Right lobe of liver (tissue), 6 donors: ENCODE results near the gene RAB3B. TPM values are rescaled to one million over a fixed set of nuclear protein-coding genes. Genes with fewer than 3 reads are reported as not detected.

Experiments
- ATAC-seq, 4 donors: fragments of 200-7000 bp; cut with Tn5 transposase; one replicate each; pipeline ENCODE4 v1.9.1; 2020; ENCODE audit warnings: mild to moderate bottlenecking in 4 of 4, moderate library complexity in 4 of 4
- DNase-seq, 3 donors: peaks; one replicate each; pipeline ENCODE4 v3.0.0-alpha.2; 2020
- H3K27ac ChIP-seq, 3 donors: fragments of 200-600 bp; one replicate each; pipeline ENCODE4 v1.8.0; 2022
- H3K27me3 ChIP-seq, 2 donors: fragments of 200-600 bp; one replicate each; pipeline ENCODE4 v1.8.0; 2022
- H3K36me3 ChIP-seq, 4 donors: fragments of 200-600 bp; sonication (generic) in 1 of 4; one replicate each; pipeline versions ENCODE4 v1.5.1 to v1.8.0; 2017 to 2022; ENCODE audit warnings: control low read depth in 1 of 4
- H3K4me1 ChIP-seq, 4 donors: fragments of 200-600 bp; sonication (generic) in 1 of 4; one replicate each; pipeline versions ENCODE4 v1.5.1 to v1.8.0; 2017 to 2022; ENCODE audit warnings: control low read depth in 1 of 4
- H3K4me3 ChIP-seq, 3 donors: fragments of 200-600 bp; one replicate each; pipeline ENCODE4 v1.8.0; 2022
- H3K9me3 ChIP-seq, 4 donors: fragments of 200-600 bp; sonication (generic) in 1 of 4; one replicate each; pipeline versions ENCODE4 v1.5.1 to v1.8.0; 2017 to 2022; ENCODE audit warnings: control low read depth in 1 of 4
- POLR2A ChIP-seq: fragments of 450-650 bp; IDR thresholded peaks from one replicate; pipeline ENCODE4 v1.6.1; 2017; ENCODE audit warnings: antibody characterized with exemption, mild to moderate bottlenecking
- WGBS: methylation state at CpG from one replicate; pipeline ENCODE4 v1.1.6; 2018; ENCODE audit warnings: low coverage, low lambda C conversion rate; ENCODE audit not compliant: insufficient coverage; ENCODE audit errors: missing lambda C conversion rate; 5-methylcytosine and 5-hydroxymethylcytosine counted together
- intact Hi-C, 2 donors: fragments of 100-400 bp; cut with DNase I; formaldehyde crosslinking; loops; one replicate each; pipeline versions ENCODE4 v1.11.2 to v1.14.1; 2022
- total RNA-seq, 6 experiments: library from RNA; depleted of rRNA in 2 of 6; stranded (reverse); fragments of >200 nt in 2 of 6; fragmentation: NEBNext Ultra II Directional in 3 of 6; extraction: Animal tissue kit (Norgen Biotek cat#: 25700) in 3 of 6; gene quantifications; one replicate each; pipeline versions ENCODE4 v1.1.0 to v1.2.4, GENCODE V29; 2016 to 2023
- TF ChIP-seq, protein P1 (sequence below), 4 donors: fragments of 200-600 bp in 3 of 4; fragments of 450-650 bp in 1 of 4; IDR thresholded peaks; one replicate each; pipeline versions ENCODE4 v1.5.1 to v1.8.0; 2016 to 2022; ENCODE audit warnings: antibody characterized with exemption in 4 of 4, mild to moderate bottlenecking in 2 of 4
- donor health status: DM: no; HTN: yes; CAD: no.
- donor health status: DM: no; HTN: no; CAD: no.
- donor health status: DM: no; HTN: no; CAD: no.
- donor health status: DM: no; HTN: yes; CAD: no.
- donor health status: DM: no; HTN: yes; CAD: no.

Gene RAB3B
- total RNA-seq, 6 experiments from 2014 or later, result 0.05 to 9.7 (median 4.4) TPM

GRCh38 chr1:51902456-51902855 is 88.0 kb downstream of the RAB3B start:
- no peak overlapping the region for H3K4me3 ChIP-seq
- 64% methylated on average over 5 of the region's 5 CpGs for WGBS
- DNase-seq (no peak), ATAC-seq (no peak)
- H3K9me3 ChIP-seq, result no peaks in the 10 kb centered on the region
- no peaks in the 10 kb centered on the region for H3K4me1 ChIP-seq
- no peak overlapping the region for H3K27ac ChIP-seq
- intact Hi-C loops, result loop anchor here in 1 of 2 donors (10.0 kb wide), 1 partner anchor 92 kb away; the partner anchor contains the start of gene RAB3B
- no peaks in the 10 kb centered on the region for H3K36me3 ChIP-seq
- no peaks in the 10 kb centered on the region for H3K27me3 ChIP-seq
- TF ChIP-seq, protein P1, sequence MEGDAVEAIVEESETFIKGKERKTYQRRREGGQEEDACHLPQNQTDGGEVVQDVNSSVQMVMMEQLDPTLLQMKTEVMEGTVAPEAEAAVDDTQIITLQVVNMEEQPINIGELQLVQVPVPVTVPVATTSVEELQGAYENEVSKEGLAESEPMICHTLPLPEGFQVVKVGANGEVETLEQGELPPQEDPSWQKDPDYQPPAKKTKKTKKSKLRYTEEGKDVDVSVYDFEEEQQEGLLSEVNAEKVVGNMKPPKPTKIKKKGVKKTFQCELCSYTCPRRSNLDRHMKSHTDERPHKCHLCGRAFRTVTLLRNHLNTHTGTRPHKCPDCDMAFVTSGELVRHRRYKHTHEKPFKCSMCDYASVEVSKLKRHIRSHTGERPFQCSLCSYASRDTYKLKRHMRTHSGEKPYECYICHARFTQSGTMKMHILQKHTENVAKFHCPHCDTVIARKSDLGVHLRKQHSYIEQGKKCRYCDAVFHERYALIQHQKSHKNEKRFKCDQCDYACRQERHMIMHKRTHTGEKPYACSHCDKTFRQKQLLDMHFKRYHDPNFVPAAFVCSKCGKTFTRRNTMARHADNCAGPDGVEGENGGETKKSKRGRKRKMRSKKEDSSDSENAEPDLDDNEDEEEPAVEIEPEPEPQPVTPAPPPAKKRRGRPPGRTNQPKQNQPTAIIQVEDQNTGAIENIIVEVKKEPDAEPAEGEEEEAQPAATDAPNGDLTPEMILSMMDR (IDR thresholded peaks at IDR 0.05), result no peak
- TF ChIP-seq POLR2A, result no peak

DNA sequence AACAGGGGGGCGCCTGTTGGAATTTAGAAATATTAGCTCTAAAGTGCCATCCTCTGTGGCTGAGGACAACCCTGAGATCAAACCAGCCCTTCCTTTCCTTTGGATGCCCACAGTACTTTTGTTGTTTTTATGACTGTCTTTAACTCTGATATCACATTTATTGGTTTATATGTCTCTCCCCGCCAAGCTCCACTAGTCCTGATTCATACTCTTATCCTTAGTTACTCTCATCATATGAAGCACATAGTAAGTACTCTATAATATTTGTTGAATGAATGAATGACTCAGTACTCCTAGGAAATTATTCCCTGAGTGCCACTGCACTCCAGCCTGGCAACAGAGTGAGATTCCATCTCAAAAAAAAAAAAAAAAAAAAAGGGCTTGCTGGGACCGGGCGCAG is 89.3 kb downstream of the RAB3B start:
- Histone ChIP-seq H3K27ac (no peak overlapping the region), H3K9me3 (no peaks in the 10 kb centered on the region), H3K4me1 (no peaks in the 10 kb centered on the region), H3K36me3 (no peaks in the 10 kb centered on the region), H3K4me3 (no peak overlapping the region), H3K27me3 (peaks cover 0 to under 1% of the 10 kb centered on the region in 2 donors)
- DNase-seq (no peak), ATAC-seq (no peak)
- intact Hi-C loops, result loop anchor here in 1 of 2 donors (10.0 kb wide), 1 partner anchor 94 kb away; the partner anchor contains the start of gene RAB3B
- TF ChIP-seq, protein P1 (IDR thresholded peaks at IDR 0.05), result no peak
- TF ChIP-seq POLR2A, result no peak
- WGBS, result 80% methylated on average over 4 of the region's 4 CpGs

DNA sequence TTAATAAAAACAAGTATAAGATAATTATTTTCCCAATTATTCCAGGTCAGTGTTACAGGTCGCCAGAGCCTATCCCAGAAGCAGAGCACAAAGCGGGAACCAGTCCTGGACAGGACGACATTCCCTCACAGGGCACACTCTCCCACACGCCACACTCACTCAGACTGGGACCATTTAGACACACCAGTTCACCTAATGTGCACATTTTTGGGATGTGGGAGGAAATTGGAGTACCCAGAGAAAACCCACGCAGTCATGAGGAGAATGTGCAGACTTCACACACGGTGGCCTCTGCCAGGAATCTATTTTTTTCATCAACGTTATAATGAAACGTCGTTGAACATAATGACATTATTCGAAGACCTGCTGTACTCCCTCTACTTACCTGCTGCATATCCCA is 91.5 kb downstream of the RAB3B start:
- no peaks in the 10 kb centered on the region for H3K9me3 ChIP-seq
- no peaks in the 10 kb centered on the region for H3K4me1 ChIP-seq
- H3K36me3 ChIP-seq, result no peaks in the 10 kb centered on the region
- peaks cover 0 to 5% of the 10 kb centered on the region in 2 donors for H3K27me3 ChIP-seq
- 67% methylated on average over 10 of the region's 10 CpGs for WGBS
- no peak for DNase-seq
- no peak for ATAC-seq
- H3K27ac ChIP-seq, result no peak overlapping the region
- intact Hi-C loops, result loop anchor here in 1 of 2 donors (5.0 kb wide), 1 partner anchor 103 kb away; no protein-coding TSS in a partner anchor
- no peak overlapping the region for H3K4me3 ChIP-seq
- TF ChIP-seq, protein P1 (IDR thresholded peaks at IDR 0.05), result no peak
- TF ChIP-seq POLR2A, result no peak

DNA sequence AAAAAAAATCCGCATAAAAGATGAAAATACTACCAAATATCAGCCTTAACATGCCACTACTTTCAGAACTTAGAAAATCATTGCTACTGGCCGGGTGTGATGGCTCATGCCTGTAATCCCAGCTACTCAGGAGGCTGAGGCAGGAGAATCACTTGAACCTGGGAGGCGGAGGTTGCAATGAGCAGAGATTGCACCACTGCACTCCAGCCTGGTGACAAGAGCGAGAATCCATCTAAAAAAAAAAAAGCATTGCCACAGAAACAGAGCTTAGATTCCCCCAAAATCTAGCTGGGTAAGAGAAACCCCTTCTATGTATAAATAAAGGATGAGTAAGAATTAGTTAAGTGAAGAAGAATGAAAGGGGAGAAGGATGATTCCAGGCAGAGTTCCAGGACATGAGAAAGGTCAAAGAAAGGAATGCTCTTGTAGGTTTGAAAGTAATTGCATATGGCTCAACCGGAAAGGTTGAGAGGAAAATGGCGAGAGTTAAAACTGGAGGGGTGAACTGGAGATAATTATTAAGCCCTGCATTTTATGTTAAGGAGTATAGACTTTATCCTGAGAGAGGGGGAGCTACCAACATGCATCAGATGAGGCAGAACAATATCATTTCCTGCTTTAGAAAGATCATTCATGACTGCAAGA is 92.3 kb downstream of the RAB3B start:
- Histone ChIP-seq H3K4me1 (no peaks in the 10 kb centered on the region), H3K27me3 (peaks cover 0 to 5% of the 10 kb centered on the region in 2 donors), H3K36me3 (no peaks in the 10 kb centered on the region), H3K9me3 (no peaks in the 10 kb centered on the region), H3K4me3 (no peak overlapping the region), H3K27ac (no peak overlapping the region)
- 53% methylated on average over 6 of the region's 6 CpGs for WGBS
- intact Hi-C loops, result loop anchor here in 1 of 2 donors (5.0 kb wide), 1 partner anchor 104 kb away; no protein-coding TSS in a partner anchor
- ATAC-seq, result no peak
- TF ChIP-seq POLR2A, result no peak
- TF ChIP-seq, protein P1 (IDR thresholded peaks at IDR 0.05), result no peak
- no peak for DNase-seq
